ENCODE measurements around the gene PIGQ.

The PIGQ gene

DNA sequence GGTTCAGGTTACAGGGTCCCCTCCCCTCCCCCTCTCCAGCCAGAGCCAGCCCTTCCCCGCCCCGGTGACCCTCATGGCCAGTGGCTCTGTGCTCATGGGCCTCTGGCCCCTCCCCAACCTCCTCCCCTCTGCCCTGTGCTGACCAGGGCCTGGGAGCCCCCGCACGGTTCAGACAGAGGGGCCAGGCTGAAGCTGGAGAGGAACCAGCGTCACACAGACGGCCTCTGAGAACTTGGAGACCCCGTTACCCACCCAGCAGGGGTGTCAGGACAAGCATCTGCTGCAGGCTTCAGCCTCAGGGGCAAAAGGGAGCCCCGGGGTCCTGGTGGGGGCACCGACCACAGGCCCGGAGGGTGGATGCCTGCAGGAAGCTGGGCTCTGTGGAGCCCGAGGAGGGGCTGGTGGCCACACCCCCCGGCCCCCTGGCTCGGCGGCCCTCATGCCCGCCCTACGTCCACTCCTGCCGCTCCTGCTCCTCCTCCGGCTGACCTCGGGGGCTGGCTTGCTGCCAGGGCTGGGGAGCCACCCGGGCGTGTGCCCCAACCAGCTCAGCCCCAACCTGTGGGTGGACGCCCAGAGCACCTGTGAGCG lies 61.1 kb downstream of the PIGQ start, which contains the start of gene WFIKKN1:
Gene WFIKKN1 (plus strand): TSS at position 171 of the 591 bp plus-strand sequence. CDS start 269 bp downstream, at position 440.
- no peak for FAIRE-seq

DNA sequence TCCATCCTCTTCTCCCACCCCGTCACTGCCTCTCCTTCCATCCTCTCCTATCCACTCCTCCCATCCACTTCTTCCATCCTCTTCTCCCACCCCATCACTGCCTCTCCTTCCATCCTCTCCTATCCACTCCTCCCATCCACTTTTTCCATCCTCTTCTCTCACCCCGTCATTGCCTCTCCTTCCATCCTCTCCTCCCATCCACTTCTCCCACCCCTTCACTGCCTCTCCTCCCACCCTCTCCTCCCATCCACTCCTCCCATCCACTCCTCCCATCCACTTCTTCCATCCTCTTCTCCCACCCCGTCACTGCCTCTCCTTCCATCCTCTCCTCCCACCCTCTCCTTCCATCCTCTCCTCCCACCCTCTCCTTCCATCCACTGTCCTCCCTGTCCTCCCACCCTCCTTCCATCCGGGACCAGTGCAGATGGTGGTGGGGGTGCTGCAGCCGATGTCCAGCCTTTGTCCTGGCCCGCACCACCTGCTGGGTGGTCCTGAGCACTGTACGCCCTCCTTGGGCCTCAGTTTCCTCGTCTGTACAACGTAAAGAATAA lies 62.1 kb downstream of the PIGQ start:
- no peak for FAIRE-seq

DNA sequence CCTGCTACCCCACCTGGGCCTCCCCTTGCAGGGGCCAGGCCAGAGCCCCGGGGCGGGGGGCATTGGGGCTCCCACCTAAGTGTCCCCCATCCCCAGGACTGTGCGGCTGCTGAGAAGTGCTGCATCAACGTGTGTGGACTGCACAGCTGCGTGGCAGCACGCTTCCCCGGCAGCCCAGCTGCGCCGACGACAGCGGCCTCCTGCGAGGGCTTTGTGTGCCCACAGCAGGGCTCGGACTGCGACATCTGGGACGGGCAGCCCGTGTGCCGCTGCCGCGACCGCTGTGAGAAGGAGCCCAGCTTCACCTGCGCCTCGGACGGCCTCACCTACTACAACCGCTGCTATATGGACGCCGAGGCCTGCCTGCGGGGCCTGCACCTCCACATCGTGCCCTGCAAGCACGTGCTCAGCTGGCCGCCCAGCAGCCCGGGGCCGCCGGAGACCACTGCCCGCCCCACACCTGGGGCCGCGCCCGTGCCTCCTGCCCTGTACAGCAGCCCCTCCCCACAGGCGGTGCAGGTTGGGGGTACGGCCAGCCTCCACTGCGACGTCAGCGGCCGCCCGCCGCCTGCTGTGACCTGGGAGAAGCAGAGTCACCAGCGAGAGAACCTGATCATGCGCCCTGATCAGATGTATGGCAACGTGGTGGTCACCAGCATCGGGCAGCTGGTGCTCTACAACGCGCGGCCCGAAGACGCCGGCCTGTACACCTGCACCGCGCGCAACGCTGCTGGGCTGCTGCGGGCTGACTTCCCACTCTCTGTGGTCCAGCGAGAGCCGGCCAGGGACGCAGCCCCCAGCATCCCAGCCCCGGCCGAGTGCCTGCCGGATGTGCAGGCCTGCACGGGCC lies 62.9 kb downstream of the PIGQ start:
- FAIRE-seq, result no peak

- FAIRE-seq, result no peak
Measured at GRCh38 chr16:633336-634050, 63.7 kb downstream of the PIGQ start.

All from islet of Langerhans (tissue), 1 donor.